ENCODE results near the gene NUMBL. TPM values are rescaled to one million over a fixed set of nuclear protein-coding genes. Genes with fewer than 3 reads are reported as not detected.

Gene NUMBL
- total and polyA plus RNA-seq, 9 of the 15 experiments (the other 6 are each of a cell fraction or from before 2014, with no cell fraction given) = 0.39 to 38.6 (median 6.6) TPM

DNA sequence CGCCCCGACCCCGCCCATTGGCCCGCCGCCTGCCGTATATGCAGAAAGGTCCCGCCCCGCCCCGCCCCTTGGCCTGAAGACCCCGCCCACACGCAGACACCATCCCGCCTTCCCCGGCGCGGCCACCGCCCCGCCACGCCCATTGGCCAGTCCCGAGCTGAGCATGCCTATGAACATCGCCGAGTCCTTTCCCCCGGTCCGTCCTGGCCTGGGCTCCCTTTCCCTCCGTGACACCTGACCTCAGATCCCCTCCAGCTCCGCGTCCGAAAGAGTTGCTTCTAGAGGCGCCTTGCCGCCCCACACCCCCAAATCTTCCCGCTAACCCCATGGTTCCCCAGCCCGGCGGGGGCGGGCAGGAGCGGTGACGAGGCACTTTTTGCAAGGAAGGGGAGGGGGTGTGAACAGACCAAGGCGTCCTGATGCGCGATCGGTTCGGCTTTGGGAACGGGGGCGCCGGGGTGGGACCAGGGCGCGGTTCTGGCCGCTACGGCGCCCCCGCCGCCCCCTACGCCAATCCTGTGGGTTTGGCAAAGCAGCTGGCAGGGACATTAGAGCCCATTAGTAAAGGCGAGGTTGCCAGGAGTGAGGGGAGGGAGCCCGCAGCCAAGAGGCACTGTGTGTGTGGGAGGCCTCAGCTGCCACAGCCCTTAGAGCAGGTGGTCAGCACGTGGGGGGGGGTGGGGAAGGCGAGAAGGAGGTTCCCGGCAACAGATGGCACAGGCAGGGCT lies 406 bp upstream of the NUMBL start (continued):
- TF ChIP-seq, protein P1, sequence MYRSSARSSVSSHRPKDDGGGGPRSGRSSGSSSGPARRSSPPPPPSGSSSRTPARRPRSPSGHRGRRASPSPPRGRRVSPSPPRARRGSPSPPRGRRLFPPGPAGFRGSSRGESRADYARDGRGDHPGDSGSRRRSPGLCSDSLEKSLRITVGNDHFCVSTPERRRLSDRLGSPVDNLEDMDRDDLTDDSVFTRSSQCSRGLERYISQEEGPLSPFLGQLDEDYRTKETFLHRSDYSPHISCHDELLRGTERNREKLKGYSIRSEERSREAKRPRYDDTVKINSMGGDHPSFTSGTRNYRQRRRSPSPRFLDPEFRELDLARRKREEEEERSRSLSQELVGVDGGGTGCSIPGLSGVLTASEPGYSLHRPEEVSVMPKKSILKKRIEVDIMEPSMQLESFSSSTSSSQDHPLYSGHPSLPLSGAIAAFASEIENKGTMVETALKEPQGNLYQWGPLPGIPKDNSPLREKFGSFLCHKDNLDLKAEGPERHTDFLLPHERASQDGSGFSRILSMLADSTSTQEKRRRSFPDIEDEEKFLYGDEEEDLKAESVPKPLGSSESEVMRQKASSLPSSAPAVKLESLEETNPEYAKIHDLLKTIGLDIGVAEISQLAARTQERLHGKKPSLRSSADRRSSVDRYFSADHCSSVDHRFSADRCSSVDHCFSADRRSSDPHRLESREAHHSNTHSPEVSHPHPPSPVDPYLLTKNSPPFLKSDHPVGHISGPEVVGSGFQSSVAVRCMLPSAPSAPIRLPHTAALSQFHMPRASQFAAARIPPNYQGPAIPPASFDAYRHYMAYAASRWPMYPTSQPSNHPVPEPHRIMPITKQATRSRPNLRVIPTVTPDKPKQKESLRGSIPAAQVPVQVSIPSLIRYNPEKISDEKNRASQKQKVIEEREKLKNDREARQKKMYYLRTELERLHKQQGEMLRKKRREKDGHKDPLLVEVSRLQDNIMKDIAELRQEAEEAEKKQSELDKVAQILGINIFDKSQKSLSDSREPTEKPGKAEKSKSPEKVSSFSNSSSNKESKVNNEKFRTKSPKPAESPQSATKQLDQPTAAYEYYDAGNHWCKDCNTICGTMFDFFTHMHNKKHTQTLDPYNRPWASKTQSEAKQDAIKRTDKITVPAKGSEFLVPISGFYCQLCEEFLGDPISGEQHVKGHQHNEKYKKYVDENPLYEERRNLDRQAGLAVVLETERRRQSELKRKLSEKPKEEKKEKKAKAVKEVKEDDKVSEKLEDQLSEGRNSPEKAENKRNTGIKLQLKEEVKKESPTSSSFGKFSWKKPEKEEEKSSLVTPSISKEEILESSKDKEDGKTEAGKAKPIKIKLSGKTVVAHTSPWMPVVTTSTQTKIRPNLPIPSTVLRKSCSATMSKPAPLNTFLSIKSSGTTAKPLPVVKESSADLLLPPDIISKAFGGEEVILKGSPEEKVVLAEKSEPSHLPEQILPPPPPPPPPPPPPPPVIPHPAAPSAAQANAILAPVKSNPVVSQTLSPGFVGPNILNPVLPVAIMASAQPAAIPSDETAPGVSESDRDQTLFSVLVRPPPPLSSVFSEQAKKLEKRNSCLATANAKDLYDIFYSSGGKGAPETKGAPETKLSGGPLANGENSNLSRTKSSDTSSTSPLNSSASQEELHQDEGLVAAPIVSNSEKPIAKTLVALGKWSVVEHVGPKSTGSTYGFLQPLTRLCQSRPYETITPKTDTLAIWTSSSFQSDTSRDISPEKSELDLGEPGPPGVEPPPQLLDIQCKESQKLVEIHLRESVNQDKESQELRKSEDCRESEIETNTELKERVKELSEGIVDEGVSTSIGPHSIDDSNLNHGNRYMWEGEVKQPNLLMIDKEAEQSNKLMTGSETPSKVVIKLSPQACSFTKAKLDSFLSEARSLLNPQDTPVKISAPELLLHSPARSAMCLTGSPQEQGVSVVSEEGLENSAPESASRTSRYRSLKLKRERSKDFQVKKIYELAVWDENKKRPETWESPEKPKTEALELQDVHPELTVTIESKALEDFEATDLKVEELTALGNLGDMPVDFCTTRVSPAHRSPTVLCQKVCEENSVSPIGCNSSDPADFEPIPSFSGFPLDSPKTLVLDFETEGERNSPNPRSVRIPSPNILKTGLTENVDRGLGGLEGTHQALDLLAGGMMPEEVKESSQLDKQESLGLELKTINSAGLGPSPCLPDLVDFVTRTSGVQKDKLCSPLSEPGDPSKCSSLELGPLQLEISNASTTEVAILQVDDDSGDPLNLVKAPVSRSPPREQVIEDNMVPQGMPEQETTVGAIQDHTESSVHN (IDR thresholded peaks at IDR 0.05; ENCODE audit: borderline replicate concordance in 1 of 2, low read depth in 1 of 2) = no peak
- TF ChIP-seq FOS (IDR thresholded peaks at IDR 0.05; ENCODE audit: extremely low read depth, insufficient read length) = no peak
- TF ChIP-seq EHMT2 (IDR thresholded peaks at IDR 0.05) = no peak
- TF ChIP-seq, protein P2, sequence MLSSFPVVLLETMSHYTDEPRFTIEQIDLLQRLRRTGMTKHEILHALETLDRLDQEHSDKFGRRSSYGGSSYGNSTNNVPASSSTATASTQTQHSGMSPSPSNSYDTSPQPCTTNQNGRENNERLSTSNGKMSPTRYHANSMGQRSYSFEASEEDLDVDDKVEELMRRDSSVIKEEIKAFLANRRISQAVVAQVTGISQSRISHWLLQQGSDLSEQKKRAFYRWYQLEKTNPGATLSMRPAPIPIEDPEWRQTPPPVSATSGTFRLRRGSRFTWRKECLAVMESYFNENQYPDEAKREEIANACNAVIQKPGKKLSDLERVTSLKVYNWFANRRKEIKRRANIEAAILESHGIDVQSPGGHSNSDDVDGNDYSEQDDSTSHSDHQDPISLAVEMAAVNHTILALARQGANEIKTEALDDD (IDR thresholded peaks at IDR 0.05) = no peak
- peak; percentile 28; the same call in 1 of the 2 replicates for TF ChIP-seq ZNF41 (CRISPR knock-in tag; conservative IDR thresholded peaks at IDR 0.05)
- TF ChIP-seq, protein P3, sequence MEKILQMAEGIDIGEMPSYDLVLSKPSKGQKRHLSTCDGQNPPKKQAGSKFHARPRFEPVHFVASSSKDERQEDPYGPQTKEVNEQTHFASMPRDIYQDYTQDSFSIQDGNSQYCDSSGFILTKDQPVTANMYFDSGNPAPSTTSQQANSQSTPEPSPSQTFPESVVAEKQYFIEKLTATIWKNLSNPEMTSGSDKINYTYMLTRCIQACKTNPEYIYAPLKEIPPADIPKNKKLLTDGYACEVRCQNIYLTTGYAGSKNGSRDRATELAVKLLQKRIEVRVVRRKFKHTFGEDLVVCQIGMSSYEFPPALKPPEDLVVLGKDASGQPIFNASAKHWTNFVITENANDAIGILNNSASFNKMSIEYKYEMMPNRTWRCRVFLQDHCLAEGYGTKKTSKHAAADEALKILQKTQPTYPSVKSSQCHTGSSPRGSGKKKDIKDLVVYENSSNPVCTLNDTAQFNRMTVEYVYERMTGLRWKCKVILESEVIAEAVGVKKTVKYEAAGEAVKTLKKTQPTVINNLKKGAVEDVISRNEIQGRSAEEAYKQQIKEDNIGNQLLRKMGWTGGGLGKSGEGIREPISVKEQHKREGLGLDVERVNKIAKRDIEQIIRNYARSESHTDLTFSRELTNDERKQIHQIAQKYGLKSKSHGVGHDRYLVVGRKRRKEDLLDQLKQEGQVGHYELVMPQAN (IDR thresholded peaks at IDR 0.05; ENCODE audit: borderline replicate concordance) = peak; percentile 82
- no peak for TF ChIP-seq FOXA3 (CRISPR knock-in tag; conservative IDR thresholded peaks at IDR 0.05 in 1 of 2, IDR thresholded peaks at IDR 0.05 in 1 of 2)
- TF ChIP-seq, protein P4, sequence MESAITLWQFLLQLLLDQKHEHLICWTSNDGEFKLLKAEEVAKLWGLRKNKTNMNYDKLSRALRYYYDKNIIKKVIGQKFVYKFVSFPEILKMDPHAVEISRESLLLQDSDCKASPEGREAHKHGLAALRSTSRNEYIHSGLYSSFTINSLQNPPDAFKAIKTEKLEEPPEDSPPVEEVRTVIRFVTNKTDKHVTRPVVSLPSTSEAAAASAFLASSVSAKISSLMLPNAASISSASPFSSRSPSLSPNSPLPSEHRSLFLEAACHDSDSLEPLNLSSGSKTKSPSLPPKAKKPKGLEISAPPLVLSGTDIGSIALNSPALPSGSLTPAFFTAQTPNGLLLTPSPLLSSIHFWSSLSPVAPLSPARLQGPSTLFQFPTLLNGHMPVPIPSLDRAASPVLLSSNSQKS (CRISPR knock-in tag; IDR thresholded peaks at IDR 0.05) = no peak
- TF ChIP-seq CEBPB (tag; IDR thresholded peaks at IDR 0.05) = no peak
- TF ChIP-seq, protein P5, sequence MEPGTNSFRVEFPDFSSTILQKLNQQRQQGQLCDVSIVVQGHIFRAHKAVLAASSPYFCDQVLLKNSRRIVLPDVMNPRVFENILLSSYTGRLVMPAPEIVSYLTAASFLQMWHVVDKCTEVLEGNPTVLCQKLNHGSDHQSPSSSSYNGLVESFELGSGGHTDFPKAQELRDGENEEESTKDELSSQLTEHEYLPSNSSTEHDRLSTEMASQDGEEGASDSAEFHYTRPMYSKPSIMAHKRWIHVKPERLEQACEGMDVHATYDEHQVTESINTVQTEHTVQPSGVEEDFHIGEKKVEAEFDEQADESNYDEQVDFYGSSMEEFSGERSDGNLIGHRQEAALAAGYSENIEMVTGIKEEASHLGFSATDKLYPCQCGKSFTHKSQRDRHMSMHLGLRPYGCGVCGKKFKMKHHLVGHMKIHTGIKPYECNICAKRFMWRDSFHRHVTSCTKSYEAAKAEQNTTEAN (CRISPR knock-in tag; IDR thresholded peaks at IDR 0.05) = no peak
- TF ChIP-seq ZNF253 (CRISPR knock-in tag; conservative IDR thresholded peaks at IDR 0.05) = no peak

Measured in K562 (cell line).